Measurements from ENCODE around the gene UBE4B. TPM values are rescaled to one million over a fixed set of nuclear protein-coding genes. Genes with fewer than 3 reads are reported as not detected.
A peak's percentile ranks its signal among the peaks of the same experiment; 100 is the strongest.
"Not testable (repeated sequence)": the region's sequence is repeated elsewhere in the genome, so short reads cannot be mapped to it uniquely, and the experiment has no call there.

UBE4B gene
- total RNA-seq, 1 donor from 2014 or later: 37.7 TPM

DNA sequence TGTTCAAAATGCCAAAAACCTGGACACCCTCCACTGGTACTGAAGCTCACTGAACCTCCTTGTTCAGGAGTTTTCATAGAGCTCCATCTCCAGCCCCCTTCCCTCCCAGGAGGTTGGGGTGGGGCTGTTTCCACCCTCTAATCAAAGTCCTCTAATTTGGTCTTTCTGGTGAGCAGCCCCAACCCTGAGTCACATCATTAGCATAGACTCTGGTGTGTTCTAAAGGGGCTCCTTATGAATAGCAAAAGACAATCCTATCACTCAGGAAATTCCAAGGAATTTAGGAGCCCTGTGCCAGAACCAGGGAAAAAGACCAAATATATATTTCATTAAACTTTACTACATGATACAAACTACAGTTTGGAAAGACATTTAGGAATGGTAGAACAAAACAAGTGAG is 13.2 kb upstream of the UBE4B start:
- intact Hi-C loops (cut with micrococcal nuclease): no loop called here
- Mint-ChIP-seq H3K4me1 (ENCODE audit: low read depth) (no peaks in the 10 kb centered on the region), H3K9me3 (no peaks in the 10 kb centered on the region), H3K4me3 (ENCODE audit: low read depth) (no peak overlapping the region), H3K27me3 (ENCODE audit: low read depth) (peaks cover 1% of the 10 kb centered on the region), H3K27ac (no peak overlapping the region), H3K36me3 (ENCODE audit: low read depth) (no peaks in the 10 kb centered on the region)
- DNase-seq (ENCODE audit: low spot score): no peak

DNA sequence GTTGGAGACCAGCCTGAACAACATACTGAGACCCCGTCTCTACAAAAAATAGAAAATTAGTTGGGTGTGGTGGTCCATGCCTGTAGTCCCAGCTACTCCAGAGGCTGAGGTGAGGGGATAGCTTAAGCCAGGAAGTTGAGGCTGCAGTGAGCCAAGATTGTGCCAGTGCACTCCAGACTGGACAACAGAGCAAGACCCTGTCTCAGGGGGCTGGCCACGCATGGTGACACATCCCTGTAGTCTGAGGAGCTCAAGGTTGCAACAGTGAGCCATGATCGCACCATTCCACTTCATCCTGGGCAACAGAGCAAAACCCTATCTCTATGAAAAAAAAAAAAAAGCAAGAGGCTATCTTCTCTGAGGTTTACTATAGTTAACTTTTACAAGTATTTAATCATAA is 12.7 kb upstream of the UBE4B start:
- Mint-ChIP-seq H3K4me3 (ENCODE audit: low read depth) (no peak overlapping the region), H3K27ac (no peak overlapping the region), H3K4me1 (ENCODE audit: low read depth) (no peaks in the 10 kb centered on the region), H3K27me3 (ENCODE audit: low read depth) (peaks cover 1% of the 10 kb centered on the region), H3K9me3 (no peaks in the 10 kb centered on the region), H3K36me3 (ENCODE audit: low read depth) (no peaks in the 10 kb centered on the region)
- DNase-seq (ENCODE audit: low spot score): no peak
- intact Hi-C loops (cut with micrococcal nuclease): no loop called here

DNA sequence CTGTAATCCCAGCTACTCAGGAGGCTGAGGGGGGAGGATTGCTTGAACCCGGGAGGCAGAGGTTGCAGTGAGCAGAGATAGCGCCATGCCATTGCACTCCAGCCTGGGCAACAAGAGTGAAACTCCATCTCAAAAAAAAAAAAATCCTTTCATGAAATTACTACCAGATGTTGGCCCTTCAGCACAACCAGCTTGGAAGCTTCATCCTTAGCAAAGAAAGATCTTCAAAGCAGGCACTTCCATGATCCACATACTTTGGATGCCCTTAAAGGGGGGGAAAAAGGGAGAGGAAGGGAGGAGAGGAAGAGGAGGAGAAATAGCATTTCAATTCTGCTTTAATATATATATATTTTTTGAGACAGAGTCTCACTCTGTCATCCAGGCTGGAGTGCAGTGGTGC is 12.1 kb upstream of the UBE4B start:
- H3K27ac Mint-ChIP-seq; intact Hi-C loops (cut with micrococcal nuclease); H3K27me3 Mint-ChIP-seq (ENCODE audit: low read depth); H3K4me3 Mint-ChIP-seq (ENCODE audit: low read depth); H3K4me1 Mint-ChIP-seq (ENCODE audit: low read depth); H3K36me3 Mint-ChIP-seq (ENCODE audit: low read depth); DNase-seq (ENCODE audit: low spot score); H3K9me3 Mint-ChIP-seq: not testable (repeated sequence)

DNA sequence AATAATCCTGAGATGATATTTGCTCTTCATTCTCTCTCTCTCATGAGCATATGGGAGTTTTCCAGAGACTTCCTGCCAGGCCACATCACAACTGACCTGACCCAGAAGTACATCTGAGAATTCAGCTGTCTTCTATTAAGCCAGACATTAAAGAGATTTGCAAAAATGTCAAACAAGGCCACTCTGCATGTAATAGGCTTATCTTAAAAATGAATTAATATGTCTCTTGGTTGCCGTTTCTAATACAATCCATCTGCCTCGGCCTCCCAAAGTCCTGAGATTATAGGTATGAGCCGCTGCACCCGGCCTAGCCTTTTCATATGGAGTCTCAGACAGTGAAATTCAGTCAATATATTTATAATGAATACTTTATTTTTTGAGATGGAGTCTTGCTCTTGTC is 10.8 kb upstream of the UBE4B start:
- H3K36me3 Mint-ChIP-seq (ENCODE audit: low read depth); H3K27me3 Mint-ChIP-seq (ENCODE audit: low read depth); H3K4me3 Mint-ChIP-seq (ENCODE audit: low read depth); H3K27ac Mint-ChIP-seq; intact Hi-C loops (cut with micrococcal nuclease); H3K9me3 Mint-ChIP-seq; DNase-seq (ENCODE audit: low spot score); H3K4me1 Mint-ChIP-seq (ENCODE audit: low read depth): not testable (repeated sequence)

DNA sequence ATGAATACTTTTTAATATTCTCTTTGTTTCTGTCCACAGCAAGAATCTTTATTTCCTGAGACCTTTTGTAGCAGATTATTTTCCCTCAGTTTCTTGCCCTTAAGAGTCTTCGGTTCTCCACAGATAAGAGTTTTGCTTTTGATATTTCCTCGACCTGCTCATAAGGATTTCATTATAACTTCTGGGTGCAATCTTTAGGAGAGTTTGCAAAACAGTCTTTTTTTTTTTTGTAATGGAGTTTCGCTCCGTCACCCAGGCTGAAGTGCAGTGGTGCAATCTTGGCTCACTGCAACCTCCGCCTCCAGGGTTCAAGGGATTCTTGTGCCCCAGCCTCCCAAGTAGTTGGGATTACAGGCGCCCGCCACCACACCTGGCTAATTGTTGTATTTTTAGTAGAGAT is 10.1 kb upstream of the UBE4B start:
- no peaks in the 10 kb centered on the region for H3K36me3 Mint-ChIP-seq (ENCODE audit: low read depth)
- no peak overlapping the region for H3K27ac Mint-ChIP-seq
- H3K4me3 Mint-ChIP-seq (ENCODE audit: low read depth): no peak overlapping the region
- DNase-seq (ENCODE audit: low spot score): no peak
- no peaks in the 10 kb centered on the region for H3K9me3 Mint-ChIP-seq
- no peaks in the 10 kb centered on the region for H3K4me1 Mint-ChIP-seq (ENCODE audit: low read depth)
- H3K27me3 Mint-ChIP-seq (ENCODE audit: low read depth): peaks cover 1% of the 10 kb centered on the region
- intact Hi-C loops (cut with micrococcal nuclease): no loop called here

DNA sequence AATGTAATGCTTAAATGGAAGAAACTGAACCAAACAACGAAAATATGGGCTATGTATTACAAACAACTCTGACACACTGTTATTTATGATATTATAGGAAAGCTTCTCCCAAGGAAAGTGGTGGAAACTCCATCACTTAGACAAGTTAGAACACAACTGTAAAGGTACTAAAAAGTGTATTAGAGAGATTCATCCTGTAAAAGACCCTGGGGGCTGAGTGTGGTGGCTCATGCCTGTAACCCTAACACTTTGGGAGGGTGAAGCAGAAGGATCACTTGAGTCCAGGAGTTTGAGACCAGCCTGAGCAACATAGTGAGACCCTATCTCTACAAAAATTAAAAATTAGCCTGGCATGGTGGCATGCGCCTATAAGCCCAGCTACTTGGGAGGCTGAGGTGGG is 7.4 kb upstream of the UBE4B start:
- Mint-ChIP-seq H3K4me3 (ENCODE audit: low read depth) (no peak overlapping the region), H3K4me1 (ENCODE audit: low read depth) (no peaks in the 10 kb centered on the region), H3K27ac (no peak overlapping the region), H3K36me3 (ENCODE audit: low read depth) (no peaks in the 10 kb centered on the region), H3K9me3 (no peaks in the 10 kb centered on the region), H3K27me3 (ENCODE audit: low read depth) (peaks cover 1% of the 10 kb centered on the region)
- intact Hi-C loops (cut with micrococcal nuclease): no loop called here
- DNase-seq (ENCODE audit: low spot score): no peak

DNA sequence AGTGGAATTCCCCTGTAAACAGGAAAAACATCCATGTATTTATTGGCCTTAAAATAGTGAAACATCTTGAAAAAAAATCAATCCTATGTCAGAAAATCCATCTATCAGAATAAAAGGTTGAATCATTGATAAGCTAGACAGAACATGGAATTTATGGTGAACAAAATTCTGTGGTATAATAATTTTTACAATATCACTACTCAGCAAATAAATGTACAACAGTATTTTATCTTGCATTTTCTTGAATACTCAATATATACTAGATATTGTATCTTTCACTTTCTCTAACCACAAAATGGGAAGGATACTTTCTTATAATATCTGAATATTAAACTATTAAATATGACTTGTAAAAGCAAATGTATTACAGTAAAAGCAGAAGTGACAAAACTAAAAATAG is 5.7 kb upstream of the UBE4B start:
- intact Hi-C loops (cut with micrococcal nuclease): no loop called here
- Mint-ChIP-seq H3K9me3 (no peaks in the 10 kb centered on the region), H3K4me1 (ENCODE audit: low read depth) (peaks cover under 1% of the 10 kb centered on the region), H3K27ac (no peak overlapping the region), H3K27me3 (ENCODE audit: low read depth) (peaks cover 1% of the 10 kb centered on the region), H3K36me3 (ENCODE audit: low read depth) (no peaks in the 10 kb centered on the region), H3K4me3 (ENCODE audit: low read depth) (no peak overlapping the region)
- DNase-seq (ENCODE audit: low spot score): no peak

DNA sequence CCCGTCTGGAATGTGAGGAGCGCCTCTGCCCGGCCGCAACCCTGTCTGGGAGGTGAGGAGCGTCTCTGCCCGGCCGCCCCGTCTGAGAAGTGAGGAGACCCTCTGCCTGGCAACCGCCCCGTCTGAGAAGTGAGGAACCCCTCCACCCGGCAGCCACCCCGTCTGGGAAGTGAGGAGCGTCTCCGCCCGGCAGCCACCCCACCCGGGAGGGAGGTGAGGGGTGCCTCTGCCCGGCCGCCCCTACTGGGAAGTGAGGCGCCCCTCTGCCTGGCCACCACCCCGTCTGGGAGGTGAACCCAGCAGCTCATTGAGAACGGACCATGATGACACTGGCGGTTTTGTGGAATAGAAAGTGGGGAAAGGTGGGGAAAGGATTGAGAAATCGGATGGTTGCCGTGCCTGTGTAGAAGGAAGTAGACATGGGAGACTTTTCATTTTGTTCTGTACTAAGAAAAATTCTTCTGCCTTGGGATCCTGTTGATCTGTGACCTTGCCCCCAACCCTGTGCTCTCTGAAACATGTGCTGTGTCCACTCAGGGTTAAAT is 3.7 kb upstream of the UBE4B start:
- H3K27me3 Mint-ChIP-seq (ENCODE audit: low read depth); H3K36me3 Mint-ChIP-seq (ENCODE audit: low read depth); H3K27ac Mint-ChIP-seq; H3K4me3 Mint-ChIP-seq (ENCODE audit: low read depth); DNase-seq (ENCODE audit: low spot score); intact Hi-C loops (cut with micrococcal nuclease); H3K4me1 Mint-ChIP-seq (ENCODE audit: low read depth); H3K9me3 Mint-ChIP-seq: not testable (repeated sequence)

DNA sequence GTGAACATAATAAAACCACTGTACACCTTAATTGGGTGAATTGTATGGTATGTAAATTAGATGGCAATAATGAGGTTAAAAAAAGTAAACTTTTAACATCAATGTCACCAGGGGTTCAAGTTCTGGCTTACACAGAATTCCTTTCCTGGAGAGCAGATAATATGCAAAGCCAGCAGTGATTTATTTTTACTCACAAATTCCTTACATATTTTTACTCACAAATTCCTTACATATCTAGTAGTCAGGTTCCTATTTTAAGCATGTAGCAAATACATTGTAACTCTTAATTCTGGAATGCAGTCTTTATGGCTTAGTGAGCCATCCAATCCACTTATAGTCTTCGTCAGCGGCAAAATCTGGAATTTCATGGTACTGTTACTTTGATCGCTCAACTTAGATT is 1.3 kb upstream of the UBE4B start:
- Mint-ChIP-seq H3K4me1 (ENCODE audit: low read depth) (peaks cover 16% of the 10 kb centered on the region), H3K27me3 (ENCODE audit: low read depth) (no peaks in the 10 kb centered on the region), H3K36me3 (ENCODE audit: low read depth) (no peaks in the 10 kb centered on the region), H3K9me3 (no peaks in the 10 kb centered on the region), H3K27ac (no peak overlapping the region), H3K4me3 (ENCODE audit: low read depth) (no peak overlapping the region)
- no peak for DNase-seq (ENCODE audit: low spot score)
- intact Hi-C loops (cut with micrococcal nuclease): no loop called here

DNA sequence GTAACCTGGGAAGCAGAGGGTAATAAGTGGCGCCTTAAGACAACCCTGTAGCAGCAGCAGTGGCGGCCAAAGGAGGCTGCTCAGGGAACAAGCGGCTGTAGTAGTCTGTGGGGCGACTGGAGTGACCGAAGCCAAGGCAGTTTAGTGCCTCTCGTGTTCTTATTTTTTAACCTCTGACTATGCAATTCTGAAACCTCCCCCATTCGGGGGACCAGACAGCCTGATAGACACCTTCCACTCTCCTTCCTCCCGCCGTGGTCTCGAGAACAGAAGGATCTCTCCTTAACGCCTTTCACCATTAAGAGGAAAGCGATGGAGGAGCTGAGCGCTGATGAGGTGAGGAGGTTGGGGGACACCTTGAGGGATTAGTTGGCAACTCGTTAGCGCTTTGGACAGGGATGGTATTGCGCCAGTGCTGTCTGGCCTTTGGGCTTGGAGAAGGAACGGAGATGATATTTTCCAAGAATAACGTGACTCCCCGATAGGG is 644 bp downstream of the UBE4B start:
- H3K27me3 Mint-ChIP-seq (ENCODE audit: low read depth): no peaks in the 10 kb centered on the region
- H3K36me3 Mint-ChIP-seq (ENCODE audit: low read depth): peaks cover 6% of the 10 kb centered on the region
- H3K4me1 Mint-ChIP-seq (ENCODE audit: low read depth): peaks cover 16% of the 10 kb centered on the region
- peak overlapping the region; percentile 93 for H3K27ac Mint-ChIP-seq
- intact Hi-C loops (cut with micrococcal nuclease): loop anchor here (1.0 to 2.0 kb wide), 2 partner anchors 123 to 159 kb away; partner anchors contain the start of gene CTNNBIP1
- peak overlapping the region; percentile 96 for H3K4me3 Mint-ChIP-seq (ENCODE audit: low read depth)
- DNase-seq (ENCODE audit: low spot score): no peak
- no peaks in the 10 kb centered on the region for H3K9me3 Mint-ChIP-seq

DNA sequence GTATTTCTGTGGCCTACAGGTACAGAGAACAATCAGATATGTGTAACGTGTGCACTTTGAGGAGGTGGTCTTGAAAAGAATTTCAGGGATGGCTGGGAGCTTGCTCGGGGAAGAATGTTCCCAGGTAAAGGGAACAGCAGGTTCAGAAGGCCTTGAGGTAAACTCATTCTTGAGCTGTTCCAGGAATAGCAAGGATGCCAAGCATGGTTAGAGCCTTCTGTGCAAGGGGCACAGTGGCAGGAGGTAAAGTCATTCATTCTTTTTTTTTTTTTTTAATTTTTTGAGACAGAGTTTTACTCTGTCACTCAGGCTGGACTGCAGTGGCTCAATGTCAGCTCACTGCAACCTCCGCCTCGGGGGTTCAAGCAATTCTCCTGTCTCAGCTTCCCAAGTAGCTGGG is 10.0 kb downstream of the UBE4B start:
- intact Hi-C loops (cut with micrococcal nuclease): no loop called here
- no peak overlapping the region for H3K27ac Mint-ChIP-seq
- peaks cover 10% of the 10 kb centered on the region for H3K36me3 Mint-ChIP-seq (ENCODE audit: low read depth)
- H3K9me3 Mint-ChIP-seq: no peaks in the 10 kb centered on the region
- H3K4me3 Mint-ChIP-seq (ENCODE audit: low read depth): no peak overlapping the region
- H3K27me3 Mint-ChIP-seq (ENCODE audit: low read depth): no peaks in the 10 kb centered on the region
- DNase-seq (ENCODE audit: low spot score): no peak
- H3K4me1 Mint-ChIP-seq (ENCODE audit: low read depth): no peaks in the 10 kb centered on the region

DNA sequence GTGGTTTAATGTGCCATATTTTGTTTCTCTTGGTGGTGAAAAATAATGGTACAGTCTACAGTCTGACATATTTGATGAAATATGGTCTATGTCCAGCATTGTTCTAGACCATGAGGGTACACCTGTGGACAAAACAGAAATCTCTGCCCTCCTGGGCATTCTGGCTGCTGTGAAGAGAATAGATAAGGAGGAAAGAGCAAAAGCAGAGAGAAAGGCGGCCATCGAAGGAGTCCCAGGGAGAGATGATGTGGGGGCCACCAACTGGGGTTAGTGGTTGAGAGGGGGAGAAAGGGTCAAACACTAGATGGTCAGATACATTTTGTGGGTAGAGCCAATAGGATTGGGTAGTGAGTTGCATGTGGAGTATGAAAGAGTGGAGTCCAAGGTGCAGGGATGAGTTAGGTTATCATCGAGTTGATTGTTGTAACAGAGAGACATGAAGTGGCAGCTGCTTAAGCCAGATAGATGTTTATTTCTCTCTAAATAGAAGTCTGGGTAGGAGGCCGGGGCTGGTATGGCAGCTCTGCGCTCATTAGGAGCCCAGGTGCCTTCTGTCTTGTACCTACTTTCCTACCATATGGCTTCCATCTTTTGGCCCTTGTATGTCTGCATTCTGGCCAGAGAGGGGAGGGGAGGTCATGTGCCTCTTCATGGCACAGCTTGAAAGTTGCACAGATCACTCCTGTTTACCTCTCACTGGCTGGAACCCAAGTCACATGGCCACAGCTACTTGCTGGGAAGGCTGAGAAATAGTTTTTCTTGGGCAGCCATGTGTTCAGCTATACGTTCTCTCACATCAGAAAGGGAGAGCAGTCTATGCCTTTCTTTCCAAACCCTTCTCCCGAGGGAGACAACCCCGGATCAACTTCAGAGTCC is 13.0 kb downstream of the UBE4B start:
- no peak for DNase-seq (ENCODE audit: low spot score)
- Mint-ChIP-seq H3K4me1 (ENCODE audit: low read depth) (no peaks in the 10 kb centered on the region), H3K27ac (no peak overlapping the region), H3K4me3 (ENCODE audit: low read depth) (no peak overlapping the region), H3K9me3 (no peaks in the 10 kb centered on the region), H3K36me3 (ENCODE audit: low read depth) (peaks cover 15% of the 10 kb centered on the region), H3K27me3 (ENCODE audit: low read depth) (no peaks in the 10 kb centered on the region)
- intact Hi-C loops (cut with micrococcal nuclease): no loop called here

DNA sequence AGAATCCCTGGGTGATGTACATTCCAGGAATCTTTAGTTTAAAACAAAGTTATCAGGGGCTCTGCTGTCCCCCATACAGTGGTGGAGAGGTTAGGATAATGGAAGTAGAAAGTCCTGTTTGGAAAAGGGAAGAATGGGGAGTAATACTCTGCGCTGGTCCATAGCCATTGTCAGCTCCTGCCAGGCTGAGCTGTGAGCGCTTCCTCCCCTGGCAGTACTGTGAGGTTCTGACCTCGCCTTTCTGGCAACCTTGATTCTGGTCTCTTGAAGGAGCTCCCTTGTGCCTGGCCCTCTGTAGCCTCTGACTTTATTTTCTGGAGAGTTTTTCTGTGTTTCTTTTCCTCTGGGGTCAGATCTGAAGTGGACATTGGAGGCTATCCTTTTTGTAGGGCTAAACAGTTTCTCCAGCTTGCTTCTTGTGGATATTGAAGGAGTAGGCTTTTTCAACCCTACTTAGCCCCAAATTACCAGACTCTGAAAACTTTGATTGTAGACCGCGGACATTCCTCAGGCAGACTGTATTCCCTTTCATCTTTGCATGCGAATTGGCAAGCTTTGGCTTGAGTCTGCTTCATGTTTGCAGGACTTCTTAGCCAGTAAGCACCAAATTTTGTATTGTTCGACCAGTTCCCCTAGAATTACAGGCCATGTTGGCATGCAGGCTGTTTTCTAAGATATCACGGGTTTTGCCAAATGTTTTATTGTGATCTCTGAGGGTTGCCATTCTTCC is 13.8 kb downstream of the UBE4B start:
- Mint-ChIP-seq H3K4me1 (ENCODE audit: low read depth) (no peaks in the 10 kb centered on the region), H3K27ac (no peak overlapping the region), H3K27me3 (ENCODE audit: low read depth) (no peaks in the 10 kb centered on the region), H3K4me3 (ENCODE audit: low read depth) (no peak overlapping the region), H3K36me3 (ENCODE audit: low read depth) (peaks cover 18% of the 10 kb centered on the region), H3K9me3 (no peaks in the 10 kb centered on the region)
- intact Hi-C loops (cut with micrococcal nuclease): no loop called here
- no peak for DNase-seq (ENCODE audit: low spot score)
